Glutamatergic neuron (in vitro differentiated cells): ENCODE data around the gene CUL4A. TPM values are rescaled to one million over a fixed set of nuclear protein-coding genes. Genes with fewer than 3 reads are reported as not detected.

Experiments used
- DNase-seq: peaks from one replicate; pipeline ENCODE4 v3.0.0; 2022
- H3K27ac Mint-ChIP-seq: one replicate; pipeline ENCODE4 v1.8.0; 2020; ENCODE audit warnings: mild to moderate bottlenecking, mixed read lengths, inconsistent platforms; ENCODE audit not compliant: unreplicated experiment
- H3K27me3 Mint-ChIP-seq: one replicate; pipeline ENCODE4 v1.8.0; 2020; ENCODE audit warnings: mild to moderate bottlenecking, moderate library complexity, mixed read lengths, inconsistent platforms; ENCODE audit not compliant: unreplicated experiment
- H3K36me3 Mint-ChIP-seq: one replicate; pipeline ENCODE4 v1.8.0; 2020; ENCODE audit warnings: mild to moderate bottlenecking, mixed read lengths, inconsistent platforms; ENCODE audit not compliant: unreplicated experiment
- H3K4me1 Mint-ChIP-seq: one replicate; pipeline ENCODE4 v1.8.0; 2020; ENCODE audit warnings: mild to moderate bottlenecking, low read depth, mixed read lengths, inconsistent platforms; ENCODE audit not compliant: unreplicated experiment
- H3K4me3 Mint-ChIP-seq: one replicate; pipeline ENCODE4 v1.8.0; 2020; ENCODE audit warnings: mild to moderate bottlenecking, mixed read lengths, inconsistent platforms; ENCODE audit not compliant: unreplicated experiment
- H3K9me3 Mint-ChIP-seq: one replicate; pipeline ENCODE4 v1.8.0; 2020; ENCODE audit warnings: mild to moderate bottlenecking, moderate library complexity, mixed read lengths, inconsistent platforms; ENCODE audit not compliant: unreplicated experiment
- CTCF ChIP-seq: fragments of 200-600 bp; sonication (generic); IDR thresholded peaks from one replicate; pipeline ENCODE4 v1.5.0; 2021; ENCODE audit not compliant: partially characterized antibody, unreplicated experiment
- total RNA-seq: library from RNA; stranded (reverse); fragmentation: NEBNext Ultra II Directional; extraction: Animal tissue kit (Norgen Biotek cat#: 25700); gene quantifications from one replicate; pipeline ENCODE4 v1.2.1, GENCODE V29; 2021; ENCODE audit not compliant: unreplicated experiment

The CUL4A gene
- total RNA-seq, 1 donor from 2014 or later = 43.2 TPM

GRCh38 chr13:113299951-113300350 is 90.5 kb downstream of the CUL4A start:
- no peak for DNase-seq
- peaks cover 15% of the 10 kb centered on the region for H3K27me3 Mint-ChIP-seq
- H3K4me3 Mint-ChIP-seq = no peak overlapping the region
- H3K36me3 Mint-ChIP-seq = no peaks in the 10 kb centered on the region
- peaks cover 20% of the 10 kb centered on the region for H3K9me3 Mint-ChIP-seq
- H3K4me1 Mint-ChIP-seq = peaks cover 13% of the 10 kb centered on the region
- no peak for TF ChIP-seq CTCF
- H3K27ac Mint-ChIP-seq = no peak overlapping the region

GRCh38 chr13:113302986-113303385 is 93.6 kb downstream of the CUL4A start:
- peaks cover under 1% of the 10 kb centered on the region for H3K27me3 Mint-ChIP-seq
- no peak overlapping the region for H3K27ac Mint-ChIP-seq
- no peak for DNase-seq
- H3K36me3 Mint-ChIP-seq = no peaks in the 10 kb centered on the region
- no peak overlapping the region for H3K4me3 Mint-ChIP-seq
- no peak for TF ChIP-seq CTCF
- H3K9me3 Mint-ChIP-seq = peaks cover under 1% of the 10 kb centered on the region
- H3K4me1 Mint-ChIP-seq = peaks cover 6% of the 10 kb centered on the region

- H3K4me1 Mint-ChIP-seq = no peaks in the 10 kb centered on the region
- H3K36me3 Mint-ChIP-seq = no peaks in the 10 kb centered on the region
Measured at GRCh38 chr13:113304121-113304520, 94.7 kb downstream of the CUL4A start.

GRCh38 chr13:113305208-113305607 is 95.8 kb downstream of the CUL4A start:
- no peaks in the 10 kb centered on the region for H3K27me3 Mint-ChIP-seq
- no peaks in the 10 kb centered on the region for H3K36me3 Mint-ChIP-seq
- DNase-seq = no peak
- H3K9me3 Mint-ChIP-seq = no peaks in the 10 kb centered on the region
- no peak for TF ChIP-seq CTCF
- no peak overlapping the region for H3K4me3 Mint-ChIP-seq
- peak overlapping the region; percentile 34 for H3K27ac Mint-ChIP-seq
- H3K4me1 Mint-ChIP-seq = no peaks in the 10 kb centered on the region

More at GRCh38 chr13:113304121-113304520, 94.7 kb downstream of the CUL4A start:
- DNase-seq = no peak
- no peak for TF ChIP-seq CTCF
- no peak overlapping the region for H3K4me3 Mint-ChIP-seq
- no peak overlapping the region for H3K27ac Mint-ChIP-seq
- no peaks in the 10 kb centered on the region for H3K27me3 Mint-ChIP-seq
- H3K9me3 Mint-ChIP-seq = no peaks in the 10 kb centered on the region

- H3K36me3 Mint-ChIP-seq = no peaks in the 10 kb centered on the region
- no peak for DNase-seq
- no peak overlapping the region for H3K27ac Mint-ChIP-seq
- no peak for TF ChIP-seq CTCF
- peaks cover 1% of the 10 kb centered on the region for H3K27me3 Mint-ChIP-seq
- H3K9me3 Mint-ChIP-seq = peaks cover 3% of the 10 kb centered on the region
- H3K4me1 Mint-ChIP-seq = no peaks in the 10 kb centered on the region
- no peak overlapping the region for H3K4me3 Mint-ChIP-seq
Measured at GRCh38 chr13:113307491-113307890, 98.1 kb downstream of the CUL4A start.
